ENCODE data around the gene SUPT3H.
"Not testable (repeated sequence)": the region's sequence is repeated elsewhere in the genome, so short reads cannot be mapped to it uniquely, and the experiment has no call there.

SUPT3H gene

DNA sequence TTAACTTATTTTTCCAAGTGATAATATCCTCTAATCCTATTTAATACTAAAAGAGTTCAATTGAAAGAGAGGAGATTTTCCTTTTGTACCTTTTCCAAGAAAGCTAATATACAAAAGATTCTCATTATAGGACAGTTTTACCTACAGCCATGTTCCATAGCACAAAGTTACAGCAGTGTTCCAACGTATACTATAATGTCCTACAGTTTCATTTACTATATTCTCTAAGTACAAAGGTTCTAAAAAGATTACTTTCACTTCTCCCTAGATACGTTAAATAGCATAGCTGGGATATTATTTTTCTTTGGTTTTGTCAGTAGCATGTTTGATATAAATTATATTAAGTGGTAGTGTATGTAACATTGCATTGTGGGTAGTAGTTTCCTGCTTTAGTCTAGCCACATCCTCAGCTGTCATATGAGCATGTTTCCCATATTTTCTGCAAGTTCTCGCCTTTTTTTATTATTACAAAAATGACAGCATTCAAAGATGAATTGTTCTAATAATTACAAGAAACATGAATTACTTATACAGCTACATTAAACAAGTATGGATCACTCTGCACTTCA lies 54.0 kb downstream of the SUPT3H start:
- DNase-seq (ENCODE audit: low read depth), result no peak

DNA sequence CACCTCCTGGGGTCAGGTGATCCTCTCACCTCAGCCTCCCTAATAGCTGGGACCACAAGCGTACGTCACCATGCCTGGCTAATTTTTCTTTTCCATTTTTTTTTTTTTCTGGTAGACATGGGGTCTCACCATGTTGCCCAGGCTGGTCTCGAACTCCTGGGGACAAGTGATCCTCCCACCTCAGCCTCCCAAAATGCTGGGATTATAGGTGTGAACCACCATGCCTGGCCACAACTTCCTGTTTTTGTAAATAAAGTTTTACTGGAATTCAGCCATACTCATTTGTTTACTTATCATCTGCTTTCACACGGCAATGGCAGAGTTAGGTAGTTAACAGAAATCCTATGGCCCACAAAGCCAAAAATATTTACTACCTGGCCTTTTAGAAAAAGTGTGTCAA lies 57.4 kb downstream of the SUPT3H start:
- DNase-seq (ENCODE audit: low read depth), result no peak

DNA sequence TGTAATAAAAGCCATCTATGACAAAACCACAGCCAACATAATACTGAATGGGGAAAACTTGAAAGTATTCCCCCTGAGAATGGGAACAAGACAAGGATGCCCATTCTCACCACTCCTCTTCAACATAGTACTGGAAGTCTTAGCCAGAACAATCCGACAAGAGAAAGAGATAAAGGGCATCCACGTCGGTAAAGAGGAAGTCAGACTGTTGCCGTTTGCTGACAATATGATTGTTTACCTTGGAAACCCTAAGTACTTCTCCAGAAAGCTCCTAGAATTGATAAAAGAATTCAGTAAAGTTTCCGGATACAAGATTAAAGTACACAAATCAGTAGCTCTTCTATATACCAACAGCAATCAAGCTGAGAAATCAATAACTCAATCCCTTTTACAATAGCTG lies 63.6 kb downstream of the SUPT3H start:
- DNase-seq (ENCODE audit: low read depth), result no peak

DNA sequence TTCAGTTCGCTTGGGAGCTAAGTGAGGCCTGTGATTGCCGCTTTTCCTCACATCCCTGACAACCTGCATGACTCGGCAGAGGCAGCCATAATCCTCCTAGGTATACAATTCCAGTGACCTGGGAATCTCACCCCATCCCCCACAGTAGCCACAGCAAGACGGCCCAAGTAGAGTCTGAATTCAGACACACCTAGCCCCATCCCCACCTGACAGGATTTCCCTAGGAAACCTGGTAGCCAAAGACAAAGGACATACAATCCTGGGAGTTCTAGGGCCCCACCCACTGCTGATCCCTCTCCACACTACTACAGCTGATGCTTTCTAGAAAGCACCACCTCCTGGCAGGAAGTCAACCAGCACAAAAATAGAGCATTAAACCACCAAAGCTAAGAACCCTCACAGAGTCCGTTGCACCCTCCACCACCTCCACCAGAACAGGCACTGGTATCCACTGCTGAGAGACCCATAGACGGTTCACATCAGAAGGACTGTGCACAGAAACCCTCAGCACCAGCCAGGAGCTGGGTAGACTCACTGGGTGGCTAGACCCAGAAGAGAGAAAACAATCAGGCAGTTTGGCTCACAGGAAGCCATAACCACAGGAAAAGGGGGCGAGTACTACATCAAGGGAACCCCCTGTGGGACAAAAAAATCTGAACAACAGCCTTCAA lies 67.5 kb downstream of the SUPT3H start:
- DNase-seq (ENCODE audit: low read depth), result no peak

DNA sequence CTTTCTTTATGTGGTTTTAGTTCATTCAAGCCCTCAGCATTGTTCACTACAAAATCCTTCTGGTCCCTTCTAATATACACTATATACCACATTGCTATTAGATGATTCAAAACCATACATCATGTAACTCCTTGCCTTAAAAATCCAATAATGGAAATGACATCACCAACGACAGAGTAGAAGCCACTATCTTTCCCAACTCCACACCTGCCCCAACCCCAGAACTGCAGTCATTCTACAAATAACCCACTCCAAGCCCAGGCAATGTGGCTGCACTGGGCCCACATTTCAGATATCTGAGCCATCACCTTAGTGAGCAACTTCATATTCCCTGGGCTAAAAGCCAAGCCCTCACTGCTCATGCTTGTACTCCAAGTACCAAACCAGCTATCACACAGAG lies 72.2 kb downstream of the SUPT3H start:
- no peak for DNase-seq (ENCODE audit: low read depth)

DNA sequence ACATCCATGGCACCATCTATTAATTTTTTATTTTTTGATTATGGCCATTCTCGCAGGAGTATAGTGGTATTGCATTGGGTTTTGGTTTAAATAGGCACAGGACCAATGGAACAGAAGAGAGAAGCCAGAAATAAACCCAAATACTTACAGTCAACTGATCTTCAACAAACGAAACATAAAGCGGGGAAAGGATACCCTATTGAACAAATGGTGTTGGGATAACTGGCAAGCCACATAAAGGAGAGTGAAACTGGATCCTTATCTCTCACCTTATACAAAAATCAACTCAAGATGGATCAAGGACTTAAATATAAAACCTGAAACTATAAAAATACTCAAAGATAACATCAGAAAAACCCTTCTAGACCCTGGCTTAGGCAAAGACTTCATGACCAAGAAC lies 74.9 kb downstream of the SUPT3H start:
- no peak for DNase-seq (ENCODE audit: low read depth)

DNA sequence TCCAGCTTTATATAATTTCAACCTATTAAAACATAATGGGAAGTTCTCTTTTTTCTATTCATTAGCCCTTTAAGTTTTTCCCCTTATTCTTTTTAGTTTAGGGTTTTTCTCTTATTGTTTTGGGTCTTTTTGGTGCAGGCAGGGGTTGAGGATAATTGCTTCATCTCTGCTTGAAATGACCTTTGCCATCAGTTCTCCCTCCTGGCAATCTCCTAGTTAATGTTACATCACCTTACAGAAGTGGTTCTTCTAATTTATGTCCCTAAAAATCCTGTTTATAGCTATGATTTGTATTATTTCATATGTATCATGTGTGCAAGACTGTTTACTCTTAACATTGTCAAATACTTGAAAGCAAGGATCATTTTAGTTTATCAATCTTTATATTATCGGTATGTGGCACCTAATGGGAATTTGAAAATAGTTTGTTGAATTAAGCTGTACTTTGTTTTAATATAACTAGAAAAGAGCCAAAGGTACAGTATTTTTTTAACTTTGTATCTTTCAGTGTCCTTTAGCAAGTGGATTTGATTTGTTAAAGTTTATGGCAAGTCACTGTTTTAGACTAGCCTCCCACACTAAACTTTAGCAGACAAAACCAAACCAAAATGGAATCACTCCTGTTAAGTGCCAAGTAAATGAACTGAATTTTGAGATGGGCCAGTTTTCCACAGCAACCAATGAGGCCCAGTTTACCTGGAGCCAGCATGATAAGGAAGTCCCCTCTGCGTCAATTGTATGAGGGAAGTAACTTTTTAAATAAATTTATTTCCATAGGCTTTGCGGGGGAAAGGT lies 76.2 kb downstream of the SUPT3H start:
- no peak for DNase-seq (ENCODE audit: low read depth)

DNA sequence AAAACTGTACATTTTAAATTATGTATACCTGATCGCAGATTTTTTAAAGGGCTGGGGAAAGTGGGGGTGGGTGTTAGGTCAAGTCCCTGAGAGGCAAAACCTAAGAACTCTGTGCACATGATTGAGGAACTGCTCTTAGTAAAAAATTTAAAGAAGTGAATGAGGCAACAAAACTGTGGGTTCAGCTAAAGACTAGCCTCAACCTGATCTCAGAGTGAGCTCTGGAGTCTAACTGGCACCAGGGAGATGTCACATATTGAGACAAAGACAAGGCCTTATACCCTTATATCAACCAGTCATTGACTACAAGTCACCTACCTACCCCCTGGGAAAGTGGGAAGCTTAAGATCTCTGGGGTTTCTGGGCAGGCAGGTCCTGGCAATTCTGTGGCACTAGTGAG lies 77.0 kb downstream of the SUPT3H start:
- no peak for DNase-seq (ENCODE audit: low read depth)

DNA sequence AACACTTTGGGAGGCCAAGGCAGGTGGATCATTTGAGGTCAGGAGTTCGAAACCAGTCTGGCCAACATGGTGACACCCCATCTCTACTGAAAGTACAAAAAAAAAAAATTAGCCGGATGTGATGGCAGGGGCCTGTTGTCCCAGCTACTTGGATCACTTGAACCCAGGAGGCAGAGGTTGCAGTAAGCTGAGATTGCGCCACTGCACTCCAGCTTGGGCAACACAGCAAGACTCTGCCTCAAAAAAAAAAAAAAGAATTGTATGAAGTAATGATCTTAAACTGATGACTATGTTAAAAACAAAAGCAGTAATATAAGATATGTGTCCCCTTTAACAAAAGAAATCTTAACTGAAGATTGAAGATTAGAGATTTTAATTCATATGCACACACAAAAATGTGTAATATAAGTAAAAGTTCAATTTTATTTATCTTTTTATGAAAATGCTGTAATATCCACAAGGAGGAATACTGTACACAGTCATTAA lies 78.6 kb downstream of the SUPT3H start:
- DNase-seq (ENCODE audit: low read depth), result no peak

DNA sequence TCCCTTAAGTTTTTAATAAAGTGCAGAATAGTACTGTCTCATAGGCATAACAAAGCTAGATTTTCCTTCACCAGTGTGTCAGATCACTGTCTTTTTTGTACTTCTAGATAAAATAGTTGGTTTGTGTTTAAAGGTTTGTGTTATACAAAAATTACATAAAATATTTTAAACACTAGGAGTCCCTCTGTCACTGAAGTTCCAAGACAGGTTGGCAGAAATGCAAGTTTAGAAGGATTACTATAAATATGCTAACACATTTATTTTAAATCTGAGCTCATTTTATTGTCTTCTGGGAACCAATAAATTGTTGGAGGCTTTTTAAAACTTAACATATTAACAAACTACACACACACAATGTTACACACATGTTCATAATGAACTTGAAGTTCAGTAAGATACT lies 80.4 kb downstream of the SUPT3H start:
- no peak for DNase-seq (ENCODE audit: low read depth)

DNA sequence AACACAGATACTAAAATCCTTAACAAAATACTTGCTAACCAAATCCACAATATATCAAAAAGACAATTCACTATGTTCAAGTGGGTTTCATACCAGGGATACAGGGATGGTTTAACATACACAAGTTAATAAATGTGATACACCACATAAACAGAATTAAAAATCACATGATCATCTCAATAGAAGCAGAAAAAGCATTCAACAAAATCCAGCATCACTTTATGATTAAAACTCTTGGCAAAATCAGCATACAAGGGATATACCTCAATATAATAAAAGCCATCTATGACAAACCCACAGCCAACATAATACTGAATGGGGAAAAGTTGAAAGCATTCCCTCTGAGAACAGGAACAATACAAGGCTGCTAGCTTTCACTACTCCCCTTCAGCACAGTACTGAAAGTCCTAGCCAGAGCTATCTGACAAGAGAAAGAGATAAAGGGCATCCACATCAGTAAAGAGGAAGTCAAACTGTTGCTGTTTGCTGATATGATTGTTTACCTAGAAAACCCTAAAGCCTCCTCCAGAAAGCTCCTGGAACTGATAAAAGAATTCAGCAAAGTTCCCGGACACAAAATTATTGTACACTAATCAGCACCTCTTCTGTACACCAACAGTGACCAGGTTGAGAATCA lies 83.6 kb downstream of the SUPT3H start:
- not testable (repeated sequence) for DNase-seq (ENCODE audit: low read depth)

DNA sequence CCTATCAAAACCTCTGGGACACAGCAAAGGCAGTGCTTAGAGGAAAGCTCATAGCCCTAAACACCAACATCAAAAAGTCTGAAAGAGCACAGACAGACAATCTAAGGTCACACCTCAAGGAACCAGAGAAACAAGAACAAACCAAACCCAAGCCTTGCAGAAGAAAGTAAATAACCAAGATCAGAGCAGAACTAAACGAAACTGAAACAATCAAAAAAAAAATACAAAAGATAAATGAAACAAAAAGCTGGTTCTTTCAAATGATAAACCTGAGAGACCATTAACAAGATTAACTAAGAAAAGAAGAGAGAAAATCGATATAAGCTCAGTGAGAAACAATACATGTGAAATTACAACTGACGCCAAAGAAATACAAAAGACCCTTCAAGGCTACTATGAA lies 84.4 kb downstream of the SUPT3H start:
- DNase-seq (ENCODE audit: low read depth), result no peak

DNA sequence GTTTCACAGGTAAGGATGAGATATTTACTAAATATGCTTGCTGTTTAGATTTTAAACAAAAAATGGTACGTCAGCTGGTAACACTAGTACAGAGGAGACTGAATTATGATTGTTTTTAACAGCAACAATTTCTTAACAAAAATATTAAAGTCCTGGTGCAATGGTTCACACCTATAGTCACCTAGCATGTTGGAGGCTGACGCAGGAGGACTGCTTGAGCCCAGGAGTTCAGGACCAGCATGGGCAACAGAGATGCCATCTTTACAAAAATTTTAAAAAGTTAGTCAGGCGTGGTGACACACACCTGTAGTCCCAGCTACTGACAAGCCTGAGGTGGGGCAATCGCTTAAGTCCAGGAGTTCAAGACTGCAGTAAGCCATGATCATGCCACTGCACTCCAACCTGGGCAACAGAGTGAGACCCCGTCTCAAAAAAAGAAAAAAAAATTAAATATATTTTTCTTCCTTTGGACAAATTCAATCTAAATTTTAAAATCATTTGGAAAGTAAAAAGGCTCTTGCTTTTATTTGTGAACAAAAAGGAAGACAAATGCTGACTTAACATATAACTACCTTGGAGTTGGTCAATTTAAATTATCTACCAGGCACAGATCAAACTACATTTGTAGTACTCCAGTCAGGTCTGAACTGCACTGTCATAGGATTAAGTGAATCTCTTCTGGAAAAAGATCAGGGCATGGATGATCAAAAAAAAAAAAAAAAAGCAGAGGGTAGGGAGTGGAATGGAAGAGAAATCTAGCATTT lies 87.8 kb downstream of the SUPT3H start:
- no peak for DNase-seq (ENCODE audit: low read depth)

DNA sequence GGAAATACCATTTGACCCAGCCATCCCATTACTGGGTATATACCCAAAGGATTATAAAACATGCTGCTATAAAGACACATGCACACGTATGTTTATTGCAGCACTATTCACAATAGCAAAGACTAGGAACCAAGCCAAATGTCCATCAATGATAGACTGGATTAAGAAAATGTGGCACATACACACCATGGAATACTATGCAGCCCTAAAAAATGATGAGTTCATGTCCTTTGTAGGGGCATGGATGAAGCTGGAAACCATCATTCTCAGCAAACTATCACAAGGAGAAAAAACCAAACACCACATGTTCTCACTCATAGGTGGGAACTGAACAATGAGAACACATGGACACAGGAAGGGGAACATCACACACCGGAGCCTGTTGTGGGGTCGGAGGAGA lies 91.0 kb downstream of the SUPT3H start:
- DNase-seq (ENCODE audit: low read depth), result not testable (repeated sequence)

DNA sequence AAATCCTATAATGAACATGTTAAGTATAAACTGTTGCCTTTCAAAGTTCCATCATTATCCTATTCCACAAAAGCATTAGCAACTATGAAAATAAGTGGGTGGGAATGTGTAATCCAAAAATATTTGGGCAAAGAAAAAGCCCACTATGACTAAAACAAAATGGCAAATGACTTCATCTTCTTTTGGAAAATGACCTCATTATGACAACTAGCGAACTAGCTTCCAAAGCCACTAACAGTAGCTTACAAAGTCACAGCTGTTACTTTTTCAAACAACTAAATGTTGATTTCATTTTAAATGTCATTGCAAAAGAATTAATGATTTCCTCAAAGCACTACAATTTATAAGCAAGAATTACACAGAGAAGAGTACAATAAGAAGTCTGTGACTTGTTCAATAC lies 99.4 kb downstream of the SUPT3H start:
- DNase-seq (ENCODE audit: low read depth), result no peak

DNA sequence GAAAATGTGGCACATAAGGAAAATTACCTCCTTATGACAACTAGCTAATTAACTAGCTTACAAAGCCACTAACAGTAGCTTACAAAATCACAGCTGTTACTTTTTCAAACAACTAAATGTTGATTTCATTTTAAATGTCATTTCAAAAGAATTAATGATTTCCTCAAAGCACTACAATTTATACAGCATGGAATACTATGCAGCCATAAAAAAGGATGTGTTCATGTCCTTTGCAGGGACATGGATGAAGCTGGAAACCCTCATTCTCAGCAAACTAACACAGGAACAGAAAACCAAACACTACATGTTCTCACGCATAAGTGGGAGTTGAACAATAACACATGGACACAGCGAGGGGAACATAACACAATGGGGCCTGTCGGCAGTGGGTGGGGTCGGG lies 100.0 kb downstream of the SUPT3H start:
- not testable (repeated sequence) for DNase-seq (ENCODE audit: low read depth)

DNA sequence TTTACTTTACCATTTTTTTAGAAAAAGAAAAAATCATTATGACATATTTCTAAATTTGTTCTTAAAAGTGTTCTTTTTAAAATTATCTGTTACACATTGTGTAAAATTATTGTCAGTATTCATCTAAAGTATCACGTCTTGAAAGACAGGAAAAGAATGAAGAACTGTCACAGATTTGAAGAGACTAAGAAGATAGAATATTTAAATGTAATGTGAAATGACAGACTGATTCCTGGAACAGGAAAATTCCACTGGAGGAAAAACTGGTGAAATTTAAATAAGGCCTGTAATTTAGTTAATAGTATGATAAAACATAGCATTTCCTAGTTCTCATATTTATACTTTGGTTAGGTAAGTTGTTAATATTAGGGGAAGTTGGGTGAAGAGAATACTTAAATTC lies 102.4 kb downstream of the SUPT3H start:
- no peak for DNase-seq (ENCODE audit: low read depth)

DNA sequence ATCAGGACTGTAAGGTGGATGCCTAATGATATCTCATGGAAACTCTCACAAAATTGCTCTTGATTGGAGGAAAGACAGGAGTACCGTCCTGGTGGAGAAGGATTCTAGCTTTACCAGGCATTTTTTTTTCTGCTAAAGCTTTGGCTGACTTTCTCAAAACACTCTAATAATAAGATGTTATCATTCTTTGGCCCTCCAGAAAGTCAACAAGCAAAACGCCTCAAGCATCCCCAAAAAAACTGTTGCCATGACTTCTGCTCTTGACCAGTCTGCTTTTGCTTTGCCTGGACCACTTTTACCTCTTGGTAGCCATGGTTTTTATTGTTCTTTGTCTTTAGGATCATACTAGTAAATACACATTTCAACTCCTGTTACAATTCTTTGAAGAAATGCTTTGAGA lies 105.1 kb downstream of the SUPT3H start:
- DNase-seq (ENCODE audit: low read depth), result no peak

DNA sequence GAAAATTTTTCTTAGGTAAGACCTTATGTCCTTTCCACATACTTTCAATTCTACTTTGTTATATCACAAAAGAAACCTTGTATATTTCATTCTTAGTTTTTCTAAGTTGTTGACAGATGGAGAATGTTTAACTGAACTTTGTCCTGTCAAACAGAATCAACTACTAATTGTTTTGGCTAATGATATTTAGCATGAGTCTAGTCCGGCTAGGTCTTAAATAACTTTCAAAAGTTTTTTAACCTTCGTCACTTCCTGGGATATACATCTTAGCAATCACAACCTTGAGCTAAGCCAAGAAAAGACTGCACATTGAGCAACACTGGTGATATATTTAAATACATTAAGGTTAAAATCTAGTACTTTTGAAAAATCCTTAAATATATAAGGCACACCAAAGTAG lies 112.5 kb downstream of the SUPT3H start:
- DNase-seq (ENCODE audit: low read depth), result no peak

DNA sequence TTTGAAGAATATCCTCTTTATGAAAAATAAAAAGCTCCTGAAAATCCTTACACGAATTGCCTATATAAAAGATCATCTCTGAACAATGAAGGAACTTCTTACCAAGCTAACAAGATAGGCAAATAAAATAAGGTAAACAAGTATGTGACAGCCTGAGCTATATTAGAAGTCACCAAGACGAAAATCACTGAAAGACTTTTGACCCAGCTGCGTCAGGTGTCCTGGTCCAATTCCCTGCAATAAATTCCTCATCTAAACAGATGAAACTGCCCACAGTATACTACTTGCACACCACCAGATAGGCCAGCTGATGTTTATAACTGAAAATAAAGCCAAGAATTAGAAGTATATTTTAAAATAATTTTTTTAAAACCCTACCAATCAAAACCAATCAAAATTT lies 117.0 kb downstream of the SUPT3H start:
- DNase-seq (ENCODE audit: low read depth), result no peak

DNA sequence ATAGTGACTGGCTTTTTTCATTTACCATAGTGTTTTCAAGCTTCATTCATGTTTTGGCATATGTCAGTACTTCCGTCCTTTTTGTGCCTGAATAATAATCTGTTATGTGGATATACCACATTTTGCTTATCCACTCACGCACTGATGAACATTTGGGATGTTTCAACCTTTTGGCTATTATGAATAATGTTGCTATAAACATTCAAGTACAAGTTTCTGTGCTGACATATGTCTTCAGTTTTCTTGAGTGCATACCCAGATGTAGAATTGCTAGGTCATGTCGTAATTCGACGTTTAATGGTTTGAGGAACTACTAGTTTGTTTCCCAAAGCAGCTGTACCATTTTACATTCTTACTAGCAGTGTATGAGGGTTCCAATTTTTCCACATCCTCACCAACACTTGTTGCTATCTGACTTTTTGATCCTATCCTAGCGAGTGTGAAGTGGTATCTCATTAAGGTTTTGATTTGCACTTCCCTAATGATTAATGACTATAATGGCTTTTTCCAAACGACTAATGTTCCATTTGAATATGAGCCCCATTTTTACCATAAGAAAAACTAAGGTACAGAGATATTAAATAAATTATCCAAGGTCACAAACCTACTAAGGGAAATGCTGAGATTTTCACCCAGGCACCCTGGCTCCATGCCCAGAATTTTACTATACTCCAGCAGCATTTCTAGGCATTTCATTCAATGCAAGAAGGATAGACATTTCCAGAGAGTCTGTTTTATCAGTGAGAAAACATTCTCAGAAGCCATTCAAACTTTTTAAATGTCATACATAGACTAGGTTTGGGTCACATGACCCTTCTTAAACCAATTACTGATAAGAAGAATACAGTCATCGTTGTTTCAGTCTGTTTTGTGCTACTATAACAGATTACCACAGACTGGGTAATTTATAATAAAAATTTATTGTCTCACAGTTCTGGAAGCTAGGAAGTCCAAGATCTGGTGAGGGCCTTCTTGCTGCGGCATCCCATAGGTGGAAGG lies 120.7 kb downstream of the SUPT3H start:
- no peak for DNase-seq (ENCODE audit: low read depth)

Data from GM04503 (cell line).